SJSA1 (cell line): Measurements from ENCODE around the gene NOXA1. TPM values are rescaled to one million over a fixed set of nuclear protein-coding genes. Genes with fewer than 3 reads are reported as not detected.
"Not testable (repeated sequence)": the region's sequence is repeated elsewhere in the genome, so short reads cannot be mapped to it uniquely, and the experiment has no call there.

ENCODE experiments used
- DNase-seq, 2 experiments: peaks; one replicate each; pipeline ENCODE4 v3.0.0-alpha.2; 2015 to 2020; ENCODE audit warnings: low spot score in 2 of 2, low read depth in 1 of 2
- H3K27ac ChIP-seq: fragments of 250-450 bp; sonication (Bioruptor Pico); 2 replicates; pipeline ENCODE4 v1.5.1; 2020; ENCODE audit warnings: mild to moderate bottlenecking, moderate library complexity
- H3K27me3 ChIP-seq: fragments of 250-450 bp; sonication (Bioruptor Pico); replicated peaks from 2 replicates; pipeline ENCODE4 v1.5.1; 2020; ENCODE audit warnings: mild to moderate bottlenecking, moderate library complexity
- H3K36me3 ChIP-seq: fragments of 250-450 bp; sonication (Bioruptor Pico); 2 replicates; pipeline ENCODE4 v1.5.1; 2020; ENCODE audit warnings: mild to moderate bottlenecking
- H3K4me1 ChIP-seq: fragments of 250-450 bp; sonication (Bioruptor Pico); replicated peaks from 2 replicates; pipeline ENCODE4 v1.6.1; 2021; ENCODE audit warnings: mild to moderate bottlenecking
- H3K4me3 ChIP-seq: fragments of 250-450 bp; sonication (Bioruptor Pico); 2 replicates; pipeline ENCODE4 v1.5.1; 2020; ENCODE audit warnings: mild to moderate bottlenecking
- H3K9me3 ChIP-seq: fragments of 250-450 bp; sonication (Bioruptor Pico); replicated peaks from 2 replicates; pipeline ENCODE4 v1.5.1; 2020; ENCODE audit warnings: mild to moderate bottlenecking
- total RNA-seq: library from RNA; depleted of rRNA; stranded (reverse); fragments of >200 nt; shearing (Covaris generic); gene quantifications from 2 replicates; pipeline ENCODE4 v1.2.3, GENCODE V29; 2014

Gene NOXA1
- total RNA-seq, 1 experiment from 2014 or later: not detected

GRCh38 chr9:137466389-137467085, 43.3 kb downstream of the NOXA1 start:
- not testable (repeated sequence) for H3K36me3 ChIP-seq, H3K9me3 ChIP-seq, H3K27me3 ChIP-seq, H3K4me1 ChIP-seq, H3K27ac ChIP-seq, DNase-seq, H3K4me3 ChIP-seq

GRCh38 chr9:137467161-137467581, 44.0 kb downstream of the NOXA1 start:
- Histone ChIP-seq H3K4me1 (no peaks in the 10 kb centered on the region), H3K36me3 (no peaks in the 10 kb centered on the region), H3K27ac (no peak overlapping the region), H3K9me3 (no peaks in the 10 kb centered on the region), H3K27me3 (0 out of 2 replicates have a peak, but pooled peaks cover 3% of the 10 kb centered on the region), H3K4me3 (no peak overlapping the region)
- no peak for DNase-seq

- no peaks in the 10 kb centered on the region for H3K4me1 ChIP-seq
- no peak for DNase-seq
- no peaks in the 10 kb centered on the region for H3K9me3 ChIP-seq
- no peak overlapping the region for H3K27ac ChIP-seq
- no peaks in the 10 kb centered on the region for H3K36me3 ChIP-seq
- H3K27me3 ChIP-seq: 0 out of 2 replicates have a peak, but pooled peaks cover 3% of the 10 kb centered on the region
- H3K4me3 ChIP-seq: no peak overlapping the region
Observed at GRCh38 chr9:137467896-137468295, 44.7 kb downstream of the NOXA1 start.

GRCh38 chr9:137470785-137471184, 47.6 kb downstream of the NOXA1 start:
- Histone ChIP-seq H3K4me1 (no peaks in the 10 kb centered on the region), H3K9me3 (peaks cover 4% of the 10 kb centered on the region; the same call in 1 of the 2 replicates), H3K4me3 (no peak overlapping the region), H3K27ac (no peak overlapping the region), H3K27me3 (0 out of 2 replicates have a peak, but pooled peaks cover 3% of the 10 kb centered on the region), H3K36me3 (no peaks in the 10 kb centered on the region)
- DNase-seq: no peak

GRCh38 chr9:137474271-137474670, 51.1 kb downstream of the NOXA1 start:
- no peaks in the 10 kb centered on the region for H3K36me3 ChIP-seq
- no peak overlapping the region for H3K27ac ChIP-seq
- H3K27me3 ChIP-seq: 0 out of 2 replicates have a peak, but pooled peaks cover 2% of the 10 kb centered on the region
- H3K9me3 ChIP-seq: peaks cover 8% of the 10 kb centered on the region; the same call in 1 of the 2 replicates
- H3K4me1 ChIP-seq: no peaks in the 10 kb centered on the region
- no peak for DNase-seq
- no peak overlapping the region for H3K4me3 ChIP-seq

GRCh38 chr9:137475666-137476065, 52.5 kb downstream of the NOXA1 start:
- Histone ChIP-seq H3K27me3 (no peaks in the 10 kb centered on the region), H3K36me3 (no peaks in the 10 kb centered on the region), H3K4me1 (no peaks in the 10 kb centered on the region), H3K27ac (no peak overlapping the region), H3K9me3 (peaks cover 8% of the 10 kb centered on the region; the same call in 1 of the 2 replicates), H3K4me3 (no peak overlapping the region)
- DNase-seq: no peak

GRCh38 chr9:137476856-137477255, 53.7 kb downstream of the NOXA1 start:
- DNase-seq: no peak
- H3K27ac ChIP-seq: no peak overlapping the region
- peaks cover 3% of the 10 kb centered on the region for H3K4me1 ChIP-seq
- no peaks in the 10 kb centered on the region for H3K27me3 ChIP-seq
- H3K4me3 ChIP-seq: no peak overlapping the region
- H3K36me3 ChIP-seq: no peaks in the 10 kb centered on the region
- peaks cover 8% of the 10 kb centered on the region; the same call in 1 of the 2 replicates for H3K9me3 ChIP-seq

GRCh38 chr9:137477778-137478612, 54.8 kb downstream of the NOXA1 start:
- Histone ChIP-seq H3K27me3 (no peaks in the 10 kb centered on the region), H3K9me3 (peaks cover 10% of the 10 kb centered on the region; the same call in 1 of the 2 replicates), H3K36me3 (no peaks in the 10 kb centered on the region), H3K4me3 (no peak overlapping the region), H3K27ac (no peak overlapping the region), H3K4me1 (peaks cover 14% of the 10 kb centered on the region)
- DNase-seq: no peak

- DNase-seq: no peak
Observed at GRCh38 chr9:137478613-137478961, 55.4 kb downstream of the NOXA1 start.

GRCh38 chr9:137478962-137479861, 56.0 kb downstream of the NOXA1 start:
- Histone ChIP-seq H3K36me3 (no peaks in the 10 kb centered on the region), H3K4me1 (peaks cover 14% of the 10 kb centered on the region), H3K27me3 (no peaks in the 10 kb centered on the region), H3K27ac (no peak overlapping the region), H3K9me3 (peaks cover 10% of the 10 kb centered on the region; the same call in 1 of the 2 replicates), H3K4me3 (no peak overlapping the region)
- DNase-seq: no peak

More at GRCh38 chr9:137478613-137478961, 55.4 kb downstream of the NOXA1 start:
- H3K9me3 ChIP-seq: peaks cover 10% of the 10 kb centered on the region; the same call in 1 of the 2 replicates
- H3K4me1 ChIP-seq: peaks cover 14% of the 10 kb centered on the region
- H3K27me3 ChIP-seq: no peaks in the 10 kb centered on the region
- no peak overlapping the region for H3K27ac ChIP-seq
- H3K4me3 ChIP-seq: no peak overlapping the region
- H3K36me3 ChIP-seq: no peaks in the 10 kb centered on the region

- DNase-seq: no peak
- H3K4me3 ChIP-seq: no peak overlapping the region
- H3K36me3 ChIP-seq: no peaks in the 10 kb centered on the region
- H3K4me1 ChIP-seq: peaks cover 14% of the 10 kb centered on the region
- H3K9me3 ChIP-seq: peaks cover 8% of the 10 kb centered on the region; the same call in 1 of the 2 replicates
- H3K27ac ChIP-seq: no peak overlapping the region
- no peaks in the 10 kb centered on the region for H3K27me3 ChIP-seq
Observed at GRCh38 chr9:137479892-137480685, 56.9 kb downstream of the NOXA1 start.

GRCh38 chr9:137480686-137481683, 57.8 kb downstream of the NOXA1 start:
- peaks cover 14% of the 10 kb centered on the region for H3K4me1 ChIP-seq
- peaks cover 4% of the 10 kb centered on the region; the same call in 1 of the 2 replicates for H3K9me3 ChIP-seq
- H3K27me3 ChIP-seq: no peaks in the 10 kb centered on the region
- no peak overlapping the region for H3K4me3 ChIP-seq
- no peaks in the 10 kb centered on the region for H3K36me3 ChIP-seq
- H3K27ac ChIP-seq: no peak overlapping the region
- no peak for DNase-seq
